Measurements from ENCODE around the gene NADK2.

The NADK2 gene

DNA sequence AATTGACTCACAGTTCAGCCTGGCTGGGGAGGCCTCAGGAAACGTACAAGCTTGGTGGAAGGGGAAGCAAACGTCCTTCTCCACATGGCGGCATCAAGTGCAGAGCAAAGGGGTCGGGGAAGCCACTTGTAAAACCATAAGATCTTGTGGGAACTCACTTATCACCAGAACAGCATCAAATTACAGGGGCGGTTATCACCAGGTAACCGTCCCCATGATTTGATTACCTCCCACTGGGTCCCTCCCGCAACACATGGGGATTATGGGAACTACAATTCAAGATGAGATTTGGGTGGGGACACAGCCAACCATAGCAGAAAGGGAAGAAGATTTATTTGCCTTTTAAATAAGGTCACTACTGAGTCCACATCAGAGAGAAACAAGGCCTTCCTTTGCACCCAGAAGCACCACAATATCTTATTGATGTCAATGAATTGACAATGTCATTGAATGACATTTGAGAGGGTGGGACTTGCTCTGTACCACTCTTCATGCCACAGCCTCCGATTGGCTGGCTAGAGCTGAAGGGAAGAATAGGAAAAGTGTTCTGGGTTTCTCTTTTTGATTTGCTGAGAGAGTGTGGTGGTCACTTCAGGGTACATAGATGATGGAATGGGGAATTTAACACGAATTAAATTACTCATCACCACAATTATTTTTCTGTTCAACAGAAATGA, 78.8 kb downstream of the NADK2 start:
- no peak overlapping the region for H3K27ac ChIP-seq
- no peak for DNase-seq (ENCODE audit: low spot score)
- no peak overlapping the region for H3K4me3 ChIP-seq
- TF ChIP-seq, protein P1, sequence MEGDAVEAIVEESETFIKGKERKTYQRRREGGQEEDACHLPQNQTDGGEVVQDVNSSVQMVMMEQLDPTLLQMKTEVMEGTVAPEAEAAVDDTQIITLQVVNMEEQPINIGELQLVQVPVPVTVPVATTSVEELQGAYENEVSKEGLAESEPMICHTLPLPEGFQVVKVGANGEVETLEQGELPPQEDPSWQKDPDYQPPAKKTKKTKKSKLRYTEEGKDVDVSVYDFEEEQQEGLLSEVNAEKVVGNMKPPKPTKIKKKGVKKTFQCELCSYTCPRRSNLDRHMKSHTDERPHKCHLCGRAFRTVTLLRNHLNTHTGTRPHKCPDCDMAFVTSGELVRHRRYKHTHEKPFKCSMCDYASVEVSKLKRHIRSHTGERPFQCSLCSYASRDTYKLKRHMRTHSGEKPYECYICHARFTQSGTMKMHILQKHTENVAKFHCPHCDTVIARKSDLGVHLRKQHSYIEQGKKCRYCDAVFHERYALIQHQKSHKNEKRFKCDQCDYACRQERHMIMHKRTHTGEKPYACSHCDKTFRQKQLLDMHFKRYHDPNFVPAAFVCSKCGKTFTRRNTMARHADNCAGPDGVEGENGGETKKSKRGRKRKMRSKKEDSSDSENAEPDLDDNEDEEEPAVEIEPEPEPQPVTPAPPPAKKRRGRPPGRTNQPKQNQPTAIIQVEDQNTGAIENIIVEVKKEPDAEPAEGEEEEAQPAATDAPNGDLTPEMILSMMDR (IDR thresholded peaks at IDR 0.05), result no peak

DNA sequence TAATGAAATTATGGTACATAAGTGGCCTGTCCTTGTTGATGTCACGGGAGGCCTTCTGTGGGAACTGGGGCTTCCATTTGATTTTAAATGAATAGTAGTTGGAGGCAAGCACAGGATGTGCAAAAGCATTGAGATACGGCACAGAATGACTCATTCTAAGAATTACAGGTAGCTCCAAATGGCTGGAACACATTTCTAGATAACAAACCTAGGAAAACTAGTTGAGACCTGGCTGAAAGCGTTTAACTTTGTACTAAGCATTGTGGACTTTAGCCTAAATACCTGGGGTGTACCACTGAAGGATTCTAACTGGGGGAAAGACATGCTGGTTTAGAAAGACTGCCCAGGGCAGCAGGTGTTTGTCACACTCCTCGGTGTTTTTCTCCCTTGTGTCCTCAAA, 80.4 kb downstream of the NADK2 start:
- no peak overlapping the region for H3K4me3 ChIP-seq
- TF ChIP-seq, protein P1 (IDR thresholded peaks at IDR 0.05), result no peak
- H3K27ac ChIP-seq, result no peak overlapping the region
- DNase-seq (ENCODE audit: low spot score), result no peak

DNA sequence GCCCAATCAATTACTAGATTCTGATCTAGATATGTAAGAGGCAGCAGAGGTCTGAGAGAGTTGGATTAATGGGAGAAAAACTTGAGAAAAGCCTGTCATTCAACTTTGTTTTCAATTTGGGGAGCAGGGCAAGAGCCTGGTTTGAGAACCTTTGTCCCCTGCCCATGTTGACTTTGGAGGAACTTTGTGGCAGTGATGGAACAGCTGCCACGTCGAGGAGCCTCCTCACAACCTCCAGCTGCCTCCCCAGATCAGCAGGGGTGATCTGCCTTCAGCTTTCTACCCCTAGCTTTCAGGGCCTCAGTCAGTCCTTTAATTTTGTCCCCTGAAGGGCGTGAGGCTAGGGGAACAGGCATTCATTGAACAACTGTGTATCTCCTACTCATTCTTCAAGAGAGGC, 81.1 kb downstream of the NADK2 start:
- Histone ChIP-seq H3K27ac (no peak overlapping the region), H3K4me3 (no peak overlapping the region)
- TF ChIP-seq, protein P1 (IDR thresholded peaks at IDR 0.05), result no peak
- no peak for DNase-seq (ENCODE audit: low spot score)

GRCh38 chr5:36158144-36158543, 83.6 kb downstream of the NADK2 start:
- TF ChIP-seq, protein P1 (IDR thresholded peaks at IDR 0.05), result no peak
- Histone ChIP-seq H3K4me3 (no peak overlapping the region), H3K27ac (no peak overlapping the region)
- no peak for DNase-seq (ENCODE audit: low spot score)

GRCh38 chr5:36156619-36157018, 85.1 kb downstream of the NADK2 start:
- TF ChIP-seq, protein P1 (IDR thresholded peaks at IDR 0.05), result no peak
- DNase-seq (ENCODE audit: low spot score), result no peak
- Histone ChIP-seq H3K27ac (no peak overlapping the region), H3K4me3 (no peak overlapping the region)

DNA sequence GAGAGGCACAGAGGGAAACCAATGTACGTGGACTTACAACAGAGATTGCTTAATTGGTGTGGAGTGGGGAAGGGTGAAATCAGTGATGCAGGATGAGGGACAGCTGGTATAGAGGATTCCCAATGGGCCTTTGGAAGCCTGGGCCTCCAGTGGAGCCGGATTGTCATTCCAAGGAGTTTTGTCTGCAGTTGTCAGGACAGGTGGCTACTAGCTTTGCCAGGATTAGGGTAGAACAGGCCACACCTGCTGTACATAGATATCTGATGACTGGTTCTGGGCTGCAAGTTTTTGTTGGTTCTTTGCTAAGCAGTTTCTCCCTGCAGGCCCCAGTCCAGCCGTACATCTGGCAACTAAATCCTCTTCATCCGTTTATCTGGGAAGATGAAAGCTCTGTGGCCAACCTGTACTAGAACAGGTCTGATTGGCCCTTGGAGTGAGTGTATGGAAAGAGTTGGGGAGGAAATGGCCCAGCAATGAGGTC, 85.6 kb downstream of the NADK2 start:
- Histone ChIP-seq H3K27ac (no peak overlapping the region), H3K4me3 (no peak overlapping the region)
- TF ChIP-seq, protein P1 (IDR thresholded peaks at IDR 0.05), result no peak
- no peak for DNase-seq (ENCODE audit: low spot score)

DNA sequence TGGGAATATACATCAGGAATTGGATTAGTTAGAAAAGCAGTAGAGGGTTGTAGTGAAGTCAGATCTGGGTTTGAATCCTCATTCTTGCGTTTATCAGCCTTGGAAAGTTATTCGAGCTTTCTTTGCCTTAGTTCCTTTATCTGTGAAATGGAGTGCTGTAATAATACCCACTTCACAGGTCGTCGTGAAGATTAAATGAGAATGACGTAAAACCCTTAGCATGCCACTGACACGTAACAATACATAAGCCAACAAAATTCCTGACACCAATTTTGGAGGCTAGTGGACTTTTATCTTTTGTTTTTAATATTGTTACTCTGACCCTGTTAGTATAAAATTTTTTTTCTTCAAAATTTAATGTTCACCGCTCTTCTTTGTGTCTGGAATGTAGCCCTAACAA, 86.4 kb downstream of the NADK2 start:
- Histone ChIP-seq H3K27ac (no peak overlapping the region), H3K4me3 (no peak overlapping the region)
- TF ChIP-seq, protein P1 (IDR thresholded peaks at IDR 0.05), result no peak
- DNase-seq (ENCODE audit: low spot score), result no peak
